Right kidney (tissue), 9 donors: ENCODE data around the gene SPATA6L.

ENCODE experiments used
- DNase-seq: peaks from one replicate; pipeline ENCODE4 v3.0.0-alpha.2; 2016
- long read RNA-seq, 8 donors: transcript quantifications; one replicate each; lab custom pipeline, GENCODE V29; 2026

Gene SPATA6L, protein sequence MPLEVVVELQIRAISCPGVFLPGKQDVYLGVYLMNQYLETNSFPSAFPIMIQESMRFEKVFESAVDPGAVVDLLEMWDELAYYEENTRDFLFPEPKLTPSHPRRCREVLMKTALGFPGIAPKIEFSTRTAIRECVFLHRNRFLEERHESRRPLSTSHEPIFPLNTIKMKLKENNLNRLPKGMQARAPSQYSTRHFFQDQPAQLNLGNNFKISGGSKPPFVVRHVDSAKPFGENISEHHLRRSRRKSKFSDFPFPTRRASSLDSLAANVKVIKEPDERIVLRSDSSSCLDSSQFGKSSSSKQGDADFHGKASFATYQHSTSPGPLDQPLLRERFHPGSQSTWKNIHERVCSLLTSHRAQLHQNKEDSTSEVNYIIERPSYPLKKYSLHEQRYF
- long read RNA-seq, donor 1, result 0 reads
- long read RNA-seq, donor 2, result 0 reads
- long read RNA-seq, donor 3, partial matches to known transcripts, result 11 of 11 reads
- long read RNA-seq, donor 3, other reads (novel, unspliced or antisense), result 0 of 11 reads
- long read RNA-seq, donor 4, result 0 reads
- long read RNA-seq, donor 5, result 0 reads
- long read RNA-seq, donor 6, result 0 reads
- long read RNA-seq, donor 7, partial matches to known transcripts, result 36 of 36 reads
- long read RNA-seq, donor 7, other reads (novel, unspliced or antisense), result 0 of 36 reads
- long read RNA-seq, donor 8, result 0 reads

DNA sequence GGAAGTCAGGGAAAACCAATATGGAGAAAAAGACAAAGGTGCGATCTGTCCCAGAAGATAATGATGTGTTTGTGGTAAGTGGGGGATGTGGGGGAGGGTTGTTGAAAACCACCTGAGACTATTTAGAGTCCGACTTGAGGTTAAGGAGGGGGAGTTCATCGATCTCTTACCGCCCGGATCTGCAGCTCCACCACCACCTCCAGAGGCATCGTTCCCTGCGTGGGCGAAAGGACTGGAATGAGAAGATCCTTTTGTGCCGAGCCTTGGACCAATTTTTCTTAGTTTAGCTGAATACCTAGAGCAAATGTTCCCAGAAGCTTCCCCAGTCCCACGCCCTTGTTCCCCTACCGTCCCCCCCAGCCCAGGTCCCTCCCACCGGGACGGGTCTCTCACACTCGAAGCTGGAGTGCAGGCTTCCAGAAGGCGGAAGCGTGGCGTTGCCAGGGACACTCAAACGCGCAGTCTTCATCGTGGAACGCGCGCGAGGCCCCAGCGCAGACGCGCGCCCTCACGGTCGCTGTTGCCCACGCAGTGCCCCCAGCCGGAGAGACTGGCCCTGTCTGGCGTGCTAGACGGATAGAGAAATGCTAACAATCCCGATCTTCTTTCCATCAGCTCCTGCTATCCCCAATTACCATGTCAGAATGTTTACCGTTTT, at the start of gene SPATA6L:
Gene SPATA6L (minus strand): TSS at position 439 of the 658 bp plus-strand sequence. CDS start 230 bp downstream, at position 209.
- peak; percentile 70 for DNase-seq

DNA sequence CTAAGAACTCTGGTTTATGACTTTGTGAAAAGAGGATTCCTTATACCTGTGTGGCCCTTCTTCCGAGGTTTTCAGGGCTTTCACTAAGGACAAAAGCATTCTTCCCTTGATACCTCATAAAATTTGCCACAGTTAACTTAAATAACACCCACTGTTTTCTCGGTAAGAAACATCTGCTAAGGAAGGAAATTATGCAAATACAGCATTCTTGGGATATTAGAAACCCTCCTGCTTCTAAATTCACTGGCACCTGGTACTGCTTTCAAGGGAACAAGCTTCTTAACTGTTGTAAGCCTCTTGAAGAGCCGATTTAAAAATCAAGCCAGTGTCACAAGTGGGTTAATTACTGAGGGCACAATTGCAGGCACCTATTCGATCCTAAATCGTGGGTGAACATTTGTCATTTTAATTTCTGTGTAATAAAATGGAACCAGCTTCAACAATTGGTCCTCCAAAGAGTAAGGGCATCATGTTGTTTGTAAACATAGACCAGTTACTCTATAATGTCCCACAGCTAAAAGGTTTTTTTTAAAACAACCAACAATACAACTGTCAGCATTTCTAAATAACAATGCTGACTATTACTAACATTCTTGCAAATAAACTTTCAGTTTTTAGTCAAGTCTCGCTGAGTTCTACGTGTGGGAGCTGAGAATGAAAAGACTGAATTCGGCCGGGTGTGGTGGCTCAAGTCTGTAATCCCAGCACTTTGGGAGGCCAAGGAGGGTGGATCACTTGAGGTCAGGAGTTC, 48.2 kb upstream of the SPATA6L start:
- DNase-seq, result no peak

DNA sequence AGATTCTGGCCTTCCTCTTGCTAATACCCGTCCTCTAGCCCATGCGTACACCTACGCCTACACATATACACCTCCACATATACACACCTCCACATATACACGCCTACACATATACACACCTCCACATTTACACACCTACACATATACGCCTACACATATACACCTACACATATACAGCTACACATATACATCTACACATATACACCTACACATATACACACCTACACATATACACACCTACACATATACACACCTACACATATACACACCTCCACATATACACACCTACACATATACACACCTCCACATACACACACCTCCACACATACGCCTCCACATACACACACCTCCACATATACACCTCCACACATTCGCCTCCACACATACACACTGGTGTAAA, 47.6 kb upstream of the SPATA6L start:
- DNase-seq, result no peak

DNA sequence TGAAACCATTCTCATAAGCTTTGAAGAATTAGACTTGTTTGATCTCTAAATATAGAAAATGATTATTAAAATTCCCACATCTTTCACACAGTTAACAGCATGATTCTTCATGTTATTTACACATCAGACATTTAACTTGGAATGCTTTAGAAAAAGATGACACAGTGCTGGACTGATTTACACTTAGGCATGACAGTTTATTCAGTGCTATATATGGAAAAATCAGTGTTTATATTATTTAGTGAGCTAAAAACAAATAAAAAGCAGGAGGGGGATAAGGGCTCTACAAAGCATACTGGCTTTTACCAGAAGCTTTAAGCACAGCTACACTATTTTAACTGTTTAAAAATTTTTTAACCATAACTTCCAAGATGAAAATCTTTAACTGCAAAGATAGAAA, 43.1 kb upstream of the SPATA6L start:
- DNase-seq, result no peak

DNA sequence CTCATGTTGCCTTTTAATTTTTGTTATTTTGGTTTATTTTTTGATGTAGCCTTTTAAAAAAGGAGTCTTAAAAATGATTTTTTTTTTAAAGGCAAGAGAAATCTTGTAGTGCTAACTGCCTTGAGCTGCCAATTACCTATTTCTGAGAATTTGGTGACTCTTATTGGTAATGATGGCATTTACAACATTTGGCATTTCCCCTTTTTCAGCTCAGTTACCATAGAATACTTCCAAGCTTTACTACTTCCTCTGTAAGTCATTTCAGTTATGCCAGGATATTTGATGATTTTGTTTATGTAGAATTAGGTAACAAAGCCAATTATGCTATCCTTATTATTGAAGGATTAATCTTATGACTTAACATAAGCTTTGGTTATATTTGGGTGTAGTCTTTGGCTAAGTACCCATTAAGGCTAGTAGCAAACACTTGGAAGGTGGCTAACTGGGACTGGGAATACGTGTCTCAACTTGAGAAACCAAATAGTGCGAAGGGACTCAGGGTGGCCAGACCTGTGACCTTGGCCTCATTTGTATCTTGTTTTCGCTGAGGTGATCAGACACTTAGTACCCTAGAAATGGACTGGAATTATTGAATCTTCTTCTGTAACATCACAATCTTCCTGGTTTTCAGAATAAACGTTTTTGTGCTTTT, 40.8 kb upstream of the SPATA6L start:
- no peak for DNase-seq

DNA sequence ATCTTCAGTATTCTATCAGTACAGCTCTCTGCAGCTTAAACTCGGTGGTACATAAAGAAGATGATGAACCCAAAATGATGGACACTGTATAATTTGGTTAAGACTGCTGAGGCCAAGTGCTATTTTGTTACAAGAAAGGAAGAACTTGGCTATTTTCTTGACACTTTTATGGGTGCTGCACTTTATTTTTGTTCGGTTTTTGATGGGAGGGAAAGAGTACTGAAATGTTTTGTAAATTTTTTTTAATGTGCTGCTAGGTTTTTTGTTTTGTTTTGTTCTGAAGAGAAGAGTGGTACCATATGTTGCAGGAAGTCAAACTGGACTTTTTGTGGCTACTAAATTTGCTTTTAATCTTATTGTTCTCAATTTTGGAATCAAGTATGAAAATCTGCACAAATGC, 39.7 kb upstream of the SPATA6L start:
- DNase-seq, result no peak

DNA sequence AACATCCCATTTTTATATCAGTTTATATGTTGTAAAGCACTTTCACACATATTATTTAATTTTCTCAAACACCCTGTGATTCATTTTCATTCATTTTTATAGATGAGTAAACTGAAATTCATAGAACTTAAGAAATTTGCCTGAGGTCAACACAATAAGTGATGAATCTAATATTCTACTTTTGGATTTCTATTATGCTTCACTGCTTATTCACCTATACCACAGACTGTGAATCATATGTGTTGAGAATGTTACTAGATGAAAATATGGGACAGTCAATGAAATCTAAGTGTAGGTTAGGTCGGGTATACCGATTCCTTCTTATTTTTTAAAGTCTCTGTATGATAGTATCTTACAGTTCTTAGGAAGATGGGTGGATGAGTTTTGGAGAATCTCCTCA, 37.8 kb upstream of the SPATA6L start:
- no peak for DNase-seq

DNA sequence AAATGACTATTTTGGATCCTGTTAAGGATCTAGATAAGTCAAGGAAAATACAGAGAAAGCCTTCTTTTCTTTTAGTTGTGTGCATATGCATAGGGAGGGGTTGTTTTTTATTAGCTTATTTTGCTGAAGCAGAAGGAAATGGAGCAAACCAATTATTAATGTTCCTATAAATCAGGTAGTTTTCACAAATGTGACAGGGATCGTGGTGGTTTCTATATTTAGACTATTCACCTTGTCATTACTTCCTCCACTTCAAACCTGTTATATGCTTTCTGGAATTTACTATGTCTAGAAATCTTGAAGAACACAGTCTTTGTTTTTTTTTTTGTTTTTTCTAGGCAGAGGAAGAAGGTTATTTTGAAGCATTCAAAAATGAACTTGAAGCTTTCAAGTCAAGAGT, 35.2 kb upstream of the SPATA6L start:
- DNase-seq, result no peak

DNA sequence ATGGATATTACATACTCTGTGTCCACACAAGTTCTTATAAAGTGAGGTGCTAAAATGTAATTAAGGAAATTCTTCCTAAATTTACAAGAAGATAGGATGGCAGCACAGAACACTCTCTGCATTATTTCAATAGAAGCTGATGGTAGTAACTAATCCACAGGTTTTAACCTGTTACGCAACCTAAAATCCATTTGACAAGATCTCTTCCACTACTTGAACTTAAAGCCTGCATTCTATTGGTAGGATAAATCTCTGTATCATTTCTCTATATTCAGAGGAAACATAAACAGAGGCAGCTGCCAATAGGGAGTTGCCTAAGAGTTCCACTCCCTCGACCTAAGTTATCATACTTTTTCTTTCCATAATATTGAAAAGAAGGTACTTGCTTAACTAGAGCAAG, 34.7 kb upstream of the SPATA6L start:
- no peak for DNase-seq

DNA sequence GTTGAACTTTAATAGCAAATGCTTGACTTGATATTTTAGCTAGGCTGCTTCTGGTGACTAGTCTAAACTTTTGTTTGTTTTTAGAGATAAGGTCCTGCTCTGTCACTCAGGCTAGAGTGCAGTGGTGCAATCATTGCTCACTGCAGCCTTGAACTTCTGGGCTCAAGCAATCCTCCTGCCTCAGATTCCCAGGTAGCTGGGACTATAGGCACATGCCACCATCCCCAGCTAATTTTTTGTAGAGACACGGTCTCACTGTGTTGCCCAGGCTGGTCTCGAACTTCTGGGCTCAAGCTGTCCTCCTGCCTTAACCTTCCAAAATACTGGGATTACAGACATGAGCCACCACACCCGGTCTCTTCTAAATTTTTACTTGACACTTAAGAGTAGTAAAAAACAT, 33.8 kb upstream of the SPATA6L start:
- no peak for DNase-seq

DNA sequence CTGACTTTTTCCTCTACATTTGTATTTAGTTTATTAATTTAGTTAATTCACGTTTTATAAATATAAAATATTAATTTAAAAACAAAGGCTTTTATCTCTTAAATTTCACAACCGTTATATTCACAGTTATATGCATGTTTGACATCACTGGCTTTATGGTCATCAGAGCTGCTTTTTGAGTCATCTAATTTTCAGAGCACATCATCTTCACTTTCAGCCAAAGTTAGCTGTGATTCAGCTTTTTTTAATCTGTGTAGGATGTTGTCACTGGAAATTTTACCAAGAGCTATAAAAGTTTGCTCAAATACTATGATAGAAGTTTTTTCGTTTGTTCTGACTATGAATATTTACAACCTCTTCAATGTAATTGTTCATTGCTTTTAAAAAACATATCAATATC, 25.5 kb upstream of the SPATA6L start:
- no peak for DNase-seq

DNA sequence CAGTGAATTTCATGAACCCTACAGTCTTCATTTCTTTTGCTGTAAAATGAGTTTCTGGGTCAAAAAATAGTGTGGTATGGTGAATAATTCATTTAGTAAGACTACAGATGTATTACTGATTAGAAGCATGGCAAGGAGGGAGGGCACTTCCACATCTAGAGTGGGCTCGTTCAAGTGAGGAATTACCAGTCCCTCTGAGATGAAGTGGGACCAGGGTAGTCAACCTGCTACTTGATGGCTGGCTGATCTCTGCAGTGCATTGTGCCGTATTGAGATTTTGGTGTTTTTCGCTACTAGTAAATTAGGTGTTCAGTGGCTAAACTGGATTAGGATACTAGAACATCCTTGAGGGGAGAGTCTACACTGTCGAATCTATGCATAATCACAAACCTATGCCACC, 23.9 kb upstream of the SPATA6L start:
- no peak for DNase-seq

DNA sequence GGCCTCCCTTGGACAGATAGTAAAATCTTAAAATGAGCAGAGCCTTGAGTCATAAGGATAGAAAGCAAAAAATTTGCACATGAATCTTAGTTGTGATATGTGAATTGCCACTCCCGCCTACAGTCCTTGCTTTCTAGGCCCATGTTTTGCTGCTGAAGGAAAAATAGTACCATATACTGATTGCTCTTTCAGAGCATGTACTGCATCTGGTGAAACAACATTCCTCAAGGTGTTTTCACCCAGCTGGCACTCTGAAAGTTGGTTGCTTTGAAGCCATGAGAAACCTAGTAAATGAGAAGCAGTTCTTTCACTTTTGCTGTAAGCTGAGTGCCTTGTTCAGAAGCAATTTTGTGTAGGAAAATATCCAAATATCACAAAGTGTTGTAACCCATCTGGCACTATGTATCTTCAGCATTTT, 23.4 kb upstream of the SPATA6L start:
- DNase-seq, result no peak

DNA sequence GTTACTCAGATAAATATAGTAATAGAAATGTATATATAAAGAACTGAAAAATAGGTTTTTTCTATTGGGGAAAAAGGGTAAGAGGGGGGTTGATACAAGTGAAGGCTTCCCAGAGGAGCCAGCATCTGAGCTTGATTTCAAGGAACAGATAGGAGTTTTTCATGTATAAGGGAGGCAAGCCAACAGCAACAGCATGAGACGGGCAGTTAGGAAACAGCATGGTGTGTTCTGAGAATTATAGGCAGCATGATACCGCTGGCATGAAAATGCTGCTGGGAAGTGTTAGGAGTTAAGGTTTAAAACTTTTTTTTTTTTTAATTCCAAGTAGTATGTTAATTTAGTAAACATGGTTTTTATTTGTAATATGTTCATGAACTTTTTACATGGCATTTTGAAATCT, 22.7 kb upstream of the SPATA6L start:
- no peak for DNase-seq

DNA sequence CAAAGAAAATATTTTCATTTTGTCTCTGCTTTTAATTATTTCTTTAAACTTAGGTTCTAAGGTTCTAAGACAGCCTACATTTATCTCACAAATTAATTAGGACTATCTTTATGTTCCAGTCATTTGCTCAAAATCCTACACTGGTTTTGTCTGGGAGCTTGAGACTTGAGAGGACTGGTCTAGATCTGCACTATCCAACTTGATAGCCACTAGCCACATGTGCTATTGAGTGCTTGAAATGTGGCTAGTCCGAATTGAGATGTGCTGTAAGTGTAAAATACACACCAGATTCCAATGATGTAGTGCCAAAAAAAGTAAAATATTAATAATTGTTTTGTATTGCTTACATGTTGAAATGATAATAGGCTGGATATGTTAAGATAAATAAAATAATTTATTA, 20.3 kb upstream of the SPATA6L start:
- no peak for DNase-seq

DNA sequence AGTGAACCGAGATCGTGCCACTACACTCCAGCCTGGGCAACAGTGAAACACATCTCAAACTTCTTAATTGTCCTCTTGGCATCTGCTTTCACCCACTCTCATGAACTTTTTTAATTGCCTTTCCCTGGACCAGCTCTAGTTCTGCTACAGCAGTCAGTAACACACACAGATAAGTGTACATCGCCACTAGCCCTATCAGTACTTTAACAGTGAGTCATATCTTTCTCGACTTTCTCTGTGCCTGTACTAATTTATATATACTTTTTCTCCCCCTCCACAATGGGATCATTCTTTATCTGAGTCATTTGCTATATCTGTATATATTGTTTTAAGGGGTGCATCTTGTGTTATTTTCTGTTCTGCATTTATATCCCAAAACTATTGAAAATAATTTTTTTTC, 19.8 kb upstream of the SPATA6L start:
- no peak for DNase-seq

DNA sequence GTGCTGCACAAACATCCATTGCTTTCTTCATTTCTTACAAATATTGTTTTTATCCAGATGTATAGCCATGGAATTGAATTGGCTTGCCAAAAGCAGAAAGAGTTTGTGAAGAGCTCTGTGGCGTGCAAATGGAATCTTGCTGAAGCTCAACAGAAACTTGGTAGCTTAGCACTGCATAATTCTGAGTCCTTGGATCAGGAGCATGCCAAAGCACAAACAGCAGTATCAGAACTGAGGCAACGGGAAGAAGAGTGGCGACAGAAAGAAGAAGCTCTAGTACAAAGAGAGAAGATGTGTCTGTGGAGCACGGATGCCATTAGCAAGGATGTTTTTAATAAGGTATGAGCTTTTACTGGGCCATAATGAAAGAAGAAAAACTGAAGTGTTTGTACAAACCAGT, 18.5 kb upstream of the SPATA6L start:
- DNase-seq, result no peak

DNA sequence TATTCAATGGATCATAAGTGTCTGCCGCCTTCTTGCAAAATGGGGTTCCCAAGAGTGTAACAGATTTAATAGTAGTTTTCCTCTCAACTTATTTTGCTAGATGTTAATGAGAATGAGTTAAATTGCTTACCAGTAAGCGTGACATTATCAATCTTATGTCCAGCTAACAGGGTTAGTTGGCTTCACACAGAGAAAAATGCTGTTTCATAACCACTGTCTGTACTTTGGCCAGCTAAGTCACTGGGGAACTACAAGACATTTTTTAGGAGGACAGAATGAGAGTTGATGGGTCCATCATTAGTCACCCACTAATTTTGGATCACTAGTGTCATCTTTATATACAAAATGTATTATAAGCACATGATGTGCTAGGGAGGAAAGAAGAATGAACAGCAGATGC, 14.5 kb upstream of the SPATA6L start:
- DNase-seq, result no peak

DNA sequence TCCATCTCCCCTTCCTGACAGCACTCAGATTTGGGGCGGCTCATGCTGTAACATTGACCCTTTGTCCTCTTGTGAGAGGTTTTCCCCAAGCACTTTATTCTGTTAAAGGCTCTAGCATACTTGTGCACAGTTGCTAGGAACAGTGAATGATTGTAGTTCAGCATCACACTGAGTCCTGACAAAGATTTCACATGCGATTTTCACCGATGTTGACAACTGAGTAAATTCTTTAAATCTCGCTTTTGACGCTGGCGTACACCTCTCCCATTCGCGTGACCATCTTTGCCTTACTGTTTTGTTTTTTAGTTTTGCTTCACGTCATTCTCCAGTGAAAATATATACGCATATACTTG, 13.9 kb upstream of the SPATA6L start:
- no peak for DNase-seq

DNA sequence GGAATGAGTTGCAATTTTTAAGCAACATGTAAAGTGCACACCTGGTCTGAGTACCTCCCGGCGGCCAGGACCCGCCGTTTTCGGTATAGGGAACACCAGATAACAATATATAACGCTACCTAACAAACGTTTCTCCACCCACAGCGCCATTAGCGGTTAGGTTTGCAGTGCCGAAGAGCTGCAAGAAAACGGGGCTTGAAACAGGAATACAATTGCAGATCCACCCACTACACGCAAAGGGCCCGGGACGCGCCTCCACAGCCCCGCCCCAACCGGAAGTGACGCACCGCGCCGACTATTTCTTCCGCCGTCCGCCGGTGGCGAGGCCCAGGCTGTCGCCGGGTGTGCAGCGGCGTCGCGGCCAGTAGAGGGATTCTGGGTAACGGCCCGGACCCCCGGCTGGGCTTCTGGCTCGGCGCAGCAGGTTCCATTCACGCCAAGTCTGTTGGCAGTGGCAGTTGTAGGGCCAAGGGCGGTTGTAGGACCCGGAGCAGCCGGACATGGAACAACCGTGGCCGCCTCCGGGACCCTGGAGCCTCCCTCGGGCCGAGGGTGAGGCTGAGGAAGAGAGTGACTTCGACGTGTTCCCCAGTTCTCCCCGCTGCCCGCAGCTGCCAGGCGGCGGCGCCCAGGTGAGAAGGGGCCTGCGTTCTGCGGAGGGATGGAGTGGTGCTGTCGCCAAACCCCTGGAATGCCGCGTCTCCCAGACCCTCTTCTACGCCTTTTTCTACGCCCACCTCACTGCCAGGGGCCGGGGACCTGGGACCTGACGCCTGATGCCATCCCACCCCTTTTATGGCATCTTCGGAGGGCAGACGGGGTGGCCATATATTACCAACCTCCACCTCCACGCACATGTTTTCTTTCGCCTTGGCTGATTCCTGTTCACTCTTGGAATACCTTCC, 13.2 kb upstream of the SPATA6L start, which contains the start of gene CDC37L1:
Gene CDC37L1 (plus strand): TSS at position 302 of the 905 bp plus-strand sequence. CDS start 199 bp downstream, at position 501.
- DNase-seq, result peak; percentile 94

DNA sequence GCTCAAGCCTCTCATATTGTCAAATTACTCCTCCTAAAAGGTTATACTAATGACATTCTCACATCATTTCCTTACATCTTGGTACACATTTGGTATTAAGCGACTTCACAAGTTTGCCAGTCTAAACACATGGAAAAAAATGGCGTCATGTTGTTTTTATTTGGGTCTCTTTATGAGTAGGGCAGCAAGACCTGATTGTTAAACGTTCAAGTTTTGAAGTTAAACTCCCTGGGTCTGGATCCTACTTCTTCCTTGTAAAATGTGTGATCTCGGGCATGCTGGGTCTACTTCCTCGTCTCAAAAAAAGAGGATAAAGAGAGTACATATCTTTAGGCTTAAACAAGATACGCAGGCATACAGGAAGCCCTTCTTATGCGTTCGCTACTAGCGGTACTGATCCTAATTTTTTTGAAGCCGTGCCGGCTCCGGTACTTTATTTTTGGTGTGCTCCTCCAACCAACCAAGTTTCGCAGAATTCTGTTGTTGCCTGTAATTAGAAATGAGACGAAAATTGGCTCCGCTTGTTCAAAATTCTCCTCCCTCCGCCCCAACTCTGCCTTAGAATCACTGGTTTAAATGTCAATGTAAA, 12.5 kb upstream of the SPATA6L start:
- DNase-seq, result peak; percentile 80
